Effector CD4-positive, alpha-beta T cell (primary cell): ENCODE data around the gene TRMT1L.
"Not testable (repeated sequence)": the region's sequence is repeated elsewhere in the genome, so short reads cannot be mapped to it uniquely, and the experiment has no call there.

Experiments used
- DNase-seq: peaks from one replicate; pipeline ENCODE4 v3.0.0-alpha.2; 2020
- total RNA-seq: gene quantifications from one replicate; lab custom pipeline; 2026; lab: John Stamatoyannopoulos, UW

TRMT1L gene
- total RNA-seq = 22.0 reads per million, percentile 49 among the genes with 10 or more reads in this experiment

- peak; percentile 96 for DNase-seq
These were observed at the start of gene TRMT1L, which contains the start of gene SWT1 for GRCh38 chr1:185156854-185157598. Gene TRMT1L (minus strand): TSS chr1:185156953. CDS start chr1:185156712, 241 bp downstream. Gene SWT1 (plus strand): TSS chr1:185157167. CDS start chr1:185160842, 3,675 bp downstream.

- no peak for DNase-seq
These were observed 44.1 kb upstream of the TRMT1L start for GRCh38 chr1:185200889-185201288.

GRCh38 chr1:185198712-185199111 is 42.0 kb upstream of the TRMT1L start:
- not testable (repeated sequence) for DNase-seq

GRCh38 chr1:185193756-185194155 is 37.0 kb upstream of the TRMT1L start:
- DNase-seq = no peak

- DNase-seq = peak; percentile 15
These were observed 13.6 kb upstream of the TRMT1L start for GRCh38 chr1:185170291-185170848.

- no peak for DNase-seq
These were observed 9.4 kb upstream of the TRMT1L start for GRCh38 chr1:185166106-185166505.

- no peak for DNase-seq
These were observed 5.7 kb upstream of the TRMT1L start for GRCh38 chr1:185162491-185162890.

GRCh38 chr1:185159966-185160365 is 3.2 kb upstream of the TRMT1L start:
- no peak for DNase-seq

- no peak for DNase-seq
These were observed 2.0 kb upstream of the TRMT1L start for GRCh38 chr1:185158800-185159199.

- DNase-seq = no peak
These were observed 1.1 kb upstream of the TRMT1L start for GRCh38 chr1:185157599-185158412.

- no peak for DNase-seq
These were observed 382 bp downstream of the TRMT1L start for GRCh38 chr1:185156288-185156853.

- DNase-seq = no peak
These were observed 1.0 kb downstream of the TRMT1L start for GRCh38 chr1:185155600-185156287.

GRCh38 chr1:185154912-185155513 is 1.7 kb downstream of the TRMT1L start:
- no peak for DNase-seq

GRCh38 chr1:185152187-185152767 is 4.5 kb downstream of the TRMT1L start:
- no peak for DNase-seq

GRCh38 chr1:185151215-185151614 is 5.5 kb downstream of the TRMT1L start:
- DNase-seq = no peak

- no peak for DNase-seq
These were observed 12.5 kb downstream of the TRMT1L start for GRCh38 chr1:185144233-185144632.

- no peak for DNase-seq
These were observed 17.5 kb downstream of the TRMT1L start for GRCh38 chr1:185139246-185139645.

- no peak for DNase-seq
These were observed 18.7 kb downstream of the TRMT1L start for GRCh38 chr1:185137896-185138545.

GRCh38 chr1:185132534-185132933 is 24.2 kb downstream of the TRMT1L start:
- no peak for DNase-seq

- no peak for DNase-seq
These were observed 27.0 kb downstream of the TRMT1L start for GRCh38 chr1:185129708-185130107.

- no peak for DNase-seq
These were observed 44.4 kb downstream of the TRMT1L start for GRCh38 chr1:185112356-185112755.
